22Rv1 (cell line): Measurements from ENCODE around the gene MRGPRX2.

ENCODE experiments used
- H3K27ac ChIP-seq: fragments of 450-650 bp; 2 replicates; pipeline ENCODE4 v1.5.1; 2017
- ZFX ChIP-seq: fragments of 450-650 bp; IDR thresholded peaks from 2 replicates; pipeline ENCODE4 v1.6.1; 2017; ENCODE audit warnings: antibody characterized with exemption, borderline replicate concordance
- TF ChIP-seq, protein P1 (sequence below): fragments of 450-650 bp; IDR thresholded peaks from 2 replicates; pipeline ENCODE4 v1.5.1; 2017; ENCODE audit warnings: mild to moderate bottlenecking

The MRGPRX2 gene

DNA sequence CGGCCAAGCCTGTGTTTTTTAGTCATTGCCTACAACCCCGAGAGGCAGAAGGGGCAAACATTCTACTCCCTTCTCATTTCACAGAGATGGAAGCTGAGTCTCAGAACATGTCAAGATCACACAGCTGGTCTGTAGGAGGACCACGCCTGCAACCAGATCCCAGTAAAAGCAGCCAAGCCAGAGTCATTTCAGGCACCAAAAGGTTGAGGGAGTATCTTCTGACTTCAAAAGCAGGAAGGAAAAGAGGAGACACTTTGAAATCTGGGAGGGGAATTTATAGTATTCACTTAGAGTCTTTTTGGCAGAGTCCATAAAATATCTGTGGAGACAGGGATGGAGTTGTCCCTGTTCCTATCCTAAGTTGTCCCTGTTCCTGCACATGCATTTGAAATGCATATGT, 38.6 kb upstream of the MRGPRX2 start:
- TF ChIP-seq, protein P1, sequence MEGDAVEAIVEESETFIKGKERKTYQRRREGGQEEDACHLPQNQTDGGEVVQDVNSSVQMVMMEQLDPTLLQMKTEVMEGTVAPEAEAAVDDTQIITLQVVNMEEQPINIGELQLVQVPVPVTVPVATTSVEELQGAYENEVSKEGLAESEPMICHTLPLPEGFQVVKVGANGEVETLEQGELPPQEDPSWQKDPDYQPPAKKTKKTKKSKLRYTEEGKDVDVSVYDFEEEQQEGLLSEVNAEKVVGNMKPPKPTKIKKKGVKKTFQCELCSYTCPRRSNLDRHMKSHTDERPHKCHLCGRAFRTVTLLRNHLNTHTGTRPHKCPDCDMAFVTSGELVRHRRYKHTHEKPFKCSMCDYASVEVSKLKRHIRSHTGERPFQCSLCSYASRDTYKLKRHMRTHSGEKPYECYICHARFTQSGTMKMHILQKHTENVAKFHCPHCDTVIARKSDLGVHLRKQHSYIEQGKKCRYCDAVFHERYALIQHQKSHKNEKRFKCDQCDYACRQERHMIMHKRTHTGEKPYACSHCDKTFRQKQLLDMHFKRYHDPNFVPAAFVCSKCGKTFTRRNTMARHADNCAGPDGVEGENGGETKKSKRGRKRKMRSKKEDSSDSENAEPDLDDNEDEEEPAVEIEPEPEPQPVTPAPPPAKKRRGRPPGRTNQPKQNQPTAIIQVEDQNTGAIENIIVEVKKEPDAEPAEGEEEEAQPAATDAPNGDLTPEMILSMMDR = no peak
- TF ChIP-seq ZFX = no peak

GRCh38 chr11:19094859-19095258, 34.3 kb upstream of the MRGPRX2 start:
- H3K27ac ChIP-seq = no peak overlapping the region
- TF ChIP-seq, protein P1 = no peak
- no peak for TF ChIP-seq ZFX

More for the DNA sequence above, 38.6 kb upstream of the MRGPRX2 start:
- no peak overlapping the region for H3K27ac ChIP-seq

DNA sequence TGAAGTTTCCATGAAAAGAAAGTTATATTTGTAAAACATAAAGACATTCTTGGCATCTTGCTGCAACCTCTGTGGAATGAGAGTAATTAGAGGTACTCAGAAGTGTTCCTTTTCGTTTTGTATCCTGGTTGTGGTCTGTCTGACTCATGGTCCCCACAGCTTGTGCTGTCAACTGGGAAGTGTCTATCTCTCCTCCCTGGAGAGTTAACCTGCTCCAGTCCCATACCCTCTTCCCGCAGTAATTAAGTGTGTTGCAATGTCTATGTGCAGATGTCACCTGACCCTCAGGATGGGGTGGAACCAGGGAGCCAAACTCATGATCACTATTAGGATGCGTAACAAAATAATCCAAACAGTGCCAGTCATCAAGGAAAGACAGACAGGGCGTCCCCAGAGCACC, 33.5 kb upstream of the MRGPRX2 start:
- TF ChIP-seq, protein P1 = no peak
- TF ChIP-seq ZFX = no peak
- no peak overlapping the region for H3K27ac ChIP-seq

- TF ChIP-seq, protein P1 = no peak
- TF ChIP-seq ZFX = no peak
- no peak overlapping the region for H3K27ac ChIP-seq
Measured at GRCh38 chr11:19092850-19093249, 32.3 kb upstream of the MRGPRX2 start.

- TF ChIP-seq ZFX = no peak
- TF ChIP-seq, protein P1 = no peak
- H3K27ac ChIP-seq = no peak overlapping the region
Measured at GRCh38 chr11:19092342-19092741, 31.8 kb upstream of the MRGPRX2 start.

DNA sequence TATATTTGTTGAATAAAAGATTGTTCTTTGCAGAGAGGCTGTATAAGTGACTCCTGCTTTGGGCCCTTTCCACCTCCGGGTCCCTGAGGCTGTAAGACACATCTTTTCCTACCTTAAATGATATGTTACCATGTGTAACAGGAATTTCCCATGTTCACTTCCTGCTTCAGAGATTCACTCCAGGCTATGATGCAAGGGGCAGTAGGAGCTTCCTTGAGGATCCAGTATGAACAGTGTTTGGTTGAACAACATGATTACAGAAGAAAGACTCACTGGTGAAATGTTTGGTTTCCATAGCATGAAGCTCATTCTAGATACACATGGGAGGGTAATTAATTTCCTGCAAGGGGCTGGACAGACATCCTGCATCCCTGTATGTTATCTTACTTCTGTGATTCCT, 30.8 kb upstream of the MRGPRX2 start:
- H3K27ac ChIP-seq = no peak overlapping the region
- TF ChIP-seq, protein P1 = no peak
- TF ChIP-seq ZFX = no peak

DNA sequence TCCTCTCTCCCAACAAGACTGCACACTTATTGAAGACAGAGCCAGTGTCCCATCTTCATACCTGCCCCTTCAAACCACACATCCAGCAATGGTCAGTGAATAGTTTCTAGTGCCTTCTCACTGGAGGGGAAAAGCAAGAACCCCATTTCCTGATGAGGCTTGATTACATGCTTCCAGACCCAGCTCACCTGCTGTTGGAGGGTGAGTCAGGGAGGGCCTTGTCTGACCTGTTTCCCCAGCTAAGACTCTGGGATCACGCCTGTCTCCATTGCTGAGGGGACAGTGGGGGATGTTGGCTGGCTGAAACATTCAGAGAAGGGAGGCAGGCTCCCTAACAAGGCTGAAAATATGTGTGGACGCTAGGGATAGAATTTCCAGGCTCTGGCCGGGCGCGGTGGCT, 28.9 kb upstream of the MRGPRX2 start:
- no peak overlapping the region for H3K27ac ChIP-seq
- TF ChIP-seq, protein P1 = no peak
- no peak for TF ChIP-seq ZFX
